ENCODE results near the gene CCDC150. TPM values are rescaled to one million over a fixed set of nuclear protein-coding genes. Genes with fewer than 3 reads are reported as not detected.
"Not testable (repeated sequence)": the region's sequence is repeated elsewhere in the genome, so short reads cannot be mapped to it uniquely, and the experiment has no call there.

CCDC150 gene
- total and polyA plus RNA-seq, 7 experiments from 2014 or later: 0.13 to 11.2 (median 1.1) TPM; not detected in 1

DNA sequence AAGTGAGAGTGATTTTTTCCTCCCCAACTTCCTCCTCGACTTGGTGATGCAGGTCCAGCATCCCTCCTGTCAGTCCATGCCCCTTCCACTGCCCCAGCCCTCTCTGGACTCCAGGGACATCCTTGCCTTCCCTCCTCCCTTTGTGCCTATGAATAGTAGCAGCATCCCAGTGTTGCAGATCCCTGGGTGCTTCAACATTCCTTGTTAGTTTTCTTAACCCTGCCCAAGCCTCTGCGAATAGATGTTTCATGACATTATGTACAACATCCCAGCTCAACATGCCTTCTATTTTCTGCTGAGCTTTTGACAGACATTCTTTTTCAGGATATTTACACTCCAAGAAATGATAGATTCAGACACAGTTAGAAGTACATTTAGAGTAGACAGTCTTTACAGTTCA is 35.3 kb upstream of the CCDC150 start:
- no peaks in the 10 kb centered on the region for H3K9me3 Mint-ChIP-seq
- peaks cover 0 to 3% (median 0%) of the 10 kb centered on the region in 7 donors for H3K4me1 Mint-ChIP-seq
- H3K36me3 Mint-ChIP-seq: no peaks in the 10 kb centered on the region
- ATAC-seq: no peak
- H3K36me3 ChIP-seq (ENCODE audit: control insufficient read depth in 2 of 3, insufficient read depth in 3 of 3, low read length in 3 of 3): no peaks in the 10 kb centered on the region
- H3K27ac Mint-ChIP-seq: no peak overlapping the region
- ChIA-PET POLR2A (no interaction called here), CTCF (no interaction called here)
- no peak overlapping the region for H3K27ac ChIP-seq (ENCODE audit: low read depth, low read length)
- peaks cover 11 to 31% (median 15%) of the 10 kb centered on the region in 5 donors for H3K27me3 Mint-ChIP-seq
- intact Hi-C loops (cut with micrococcal nuclease): no loop called here
- H3K4me3 Mint-ChIP-seq: no peak overlapping the region
- DNase-seq: no peak
- no peak overlapping the region for H3K4me3 ChIP-seq (ENCODE audit: low read length)
- no peaks in the 10 kb centered on the region for H3K9me3 ChIP-seq (ENCODE audit: control insufficient read depth in 2 of 3, low read length in 3 of 3)
- no peaks in the 10 kb centered on the region for H3K4me1 ChIP-seq (ENCODE audit: control insufficient read depth in 2 of 2, insufficient read depth in 2 of 2, low read length in 2 of 2)
- H3K27me3 ChIP-seq (ENCODE audit: control insufficient read depth in 2 of 2, insufficient read depth in 2 of 2, low read length in 2 of 2): no peaks in the 10 kb centered on the region

DNA sequence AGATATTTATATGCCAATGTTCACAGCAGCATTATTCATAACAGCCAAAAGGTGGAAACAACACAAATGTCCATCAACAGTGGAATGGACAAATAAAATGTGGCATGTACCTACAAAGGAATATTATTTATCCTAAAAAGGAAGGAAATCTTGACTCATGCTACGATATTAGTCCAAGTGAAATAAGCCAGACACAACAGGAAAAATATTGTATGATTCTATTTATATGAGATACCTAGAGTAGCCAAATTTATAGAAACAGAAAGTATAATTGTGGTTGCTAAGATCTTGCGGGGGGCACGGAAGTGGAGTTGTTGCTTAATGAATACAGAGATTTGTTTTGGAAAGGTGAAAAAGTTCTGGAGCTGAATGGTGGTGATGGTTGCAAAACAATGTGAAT is 33.0 kb upstream of the CCDC150 start:
- Mint-ChIP-seq H3K27me3 (peaks cover 0 to 20% (median 10%) of the 10 kb centered on the region in 5 donors), H3K4me1 (peaks cover 0 to 3% (median 0%) of the 10 kb centered on the region in 7 donors), H3K36me3 (no peaks in the 10 kb centered on the region), H3K9me3 (peaks cover 0 to 4% (median 0%) of the 10 kb centered on the region in 11 donors), H3K27ac (no peak overlapping the region), H3K4me3 (no peak overlapping the region)
- ATAC-seq (no peak), DNase-seq (no peak)
- Histone ChIP-seq H3K27ac (ENCODE audit: low read depth, low read length) (no peak overlapping the region), H3K9me3 (ENCODE audit: control insufficient read depth in 2 of 3, low read length in 3 of 3) (no peaks in the 10 kb centered on the region), H3K4me3 (ENCODE audit: low read length) (no peak overlapping the region), H3K27me3 (ENCODE audit: control insufficient read depth in 2 of 2, insufficient read depth in 2 of 2, low read length in 2 of 2) (no peaks in the 10 kb centered on the region), H3K36me3 (ENCODE audit: control insufficient read depth in 2 of 3, insufficient read depth in 3 of 3, low read length in 3 of 3) (no peaks in the 10 kb centered on the region), H3K4me1 (ENCODE audit: control insufficient read depth in 2 of 2, insufficient read depth in 2 of 2, low read length in 2 of 2) (no peaks in the 10 kb centered on the region)
- ChIA-PET POLR2A (no interaction called here), CTCF (no interaction called here)
- intact Hi-C loops (cut with micrococcal nuclease): no loop called here

GRCh38 chr2:196607073-196607472 is 32.4 kb upstream of the CCDC150 start:
- H3K9me3 Mint-ChIP-seq: peaks cover 0 to 4% (median 0%) of the 10 kb centered on the region in 11 donors
- no peak for DNase-seq
- no peaks in the 10 kb centered on the region for H3K36me3 ChIP-seq (ENCODE audit: control insufficient read depth in 2 of 3, insufficient read depth in 3 of 3, low read length in 3 of 3)

DNA sequence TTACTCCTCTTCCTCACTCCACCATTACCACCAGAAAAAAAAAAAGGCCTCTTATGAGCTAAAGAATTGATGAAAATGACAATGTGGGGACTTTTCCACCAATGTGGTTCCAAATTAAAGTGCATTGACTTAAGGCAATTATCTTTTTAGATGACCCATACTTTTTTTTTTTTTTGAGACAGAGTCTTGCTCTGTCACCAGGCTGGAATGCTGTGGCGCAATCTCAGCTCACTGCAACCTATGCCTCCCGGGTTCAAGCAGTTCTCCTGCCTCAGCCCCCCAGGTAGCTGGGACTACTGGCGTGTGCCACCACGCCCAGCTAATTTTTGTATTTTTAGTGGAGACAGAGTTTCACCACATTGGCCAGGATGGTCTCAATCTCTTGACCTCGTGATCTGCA is 31.6 kb upstream of the CCDC150 start:
- intact Hi-C loops (cut with micrococcal nuclease); H3K9me3 Mint-ChIP-seq; CTCF ChIA-PET; ATAC-seq; DNase-seq; H3K9me3 ChIP-seq (ENCODE audit: control insufficient read depth in 2 of 3, low read length in 3 of 3); H3K4me3 Mint-ChIP-seq; H3K4me1 ChIP-seq (ENCODE audit: control insufficient read depth in 2 of 2, insufficient read depth in 2 of 2, low read length in 2 of 2); H3K27ac Mint-ChIP-seq; H3K4me3 ChIP-seq (ENCODE audit: low read length); H3K27me3 ChIP-seq (ENCODE audit: control insufficient read depth in 2 of 2, insufficient read depth in 2 of 2, low read length in 2 of 2); H3K36me3 ChIP-seq (ENCODE audit: control insufficient read depth in 2 of 3, insufficient read depth in 3 of 3, low read length in 3 of 3); H3K36me3 Mint-ChIP-seq; H3K4me1 Mint-ChIP-seq; H3K27ac ChIP-seq (ENCODE audit: low read depth, low read length): not testable (repeated sequence)
- peaks cover 0 to 18% (median 4%) of the 10 kb centered on the region in 5 donors for H3K27me3 Mint-ChIP-seq
- POLR2A ChIA-PET: interaction anchor here (0.6 kb wide), 1 partner anchor 739 kb away, joined by 3 read pairs; no protein-coding TSS in a partner anchor

More at GRCh38 chr2:196607073-196607472, 32.4 kb upstream of the CCDC150 start:
- H3K27ac Mint-ChIP-seq: no peak overlapping the region
- Histone ChIP-seq H3K4me3 (ENCODE audit: low read length) (no peak overlapping the region), H3K27me3 (ENCODE audit: control insufficient read depth in 2 of 2, insufficient read depth in 2 of 2, low read length in 2 of 2) (no peaks in the 10 kb centered on the region), H3K9me3 (ENCODE audit: control insufficient read depth in 2 of 3, low read length in 3 of 3) (no peaks in the 10 kb centered on the region), H3K4me1 (ENCODE audit: control insufficient read depth in 2 of 2, insufficient read depth in 2 of 2, low read length in 2 of 2) (no peaks in the 10 kb centered on the region), H3K27ac (ENCODE audit: low read depth, low read length) (no peak overlapping the region)
- ChIA-PET CTCF (no interaction called here), POLR2A (no interaction called here)
- ATAC-seq: no peak
- H3K4me1 Mint-ChIP-seq: no peaks in the 10 kb centered on the region
- no peaks in the 10 kb centered on the region for H3K36me3 Mint-ChIP-seq
- no peak overlapping the region for H3K4me3 Mint-ChIP-seq
- H3K27me3 Mint-ChIP-seq: peaks cover 0 to 18% (median 10%) of the 10 kb centered on the region in 5 donors
- intact Hi-C loops (cut with micrococcal nuclease): no loop called here

GRCh38 chr2:196609806-196610205 is 29.7 kb upstream of the CCDC150 start:
- Histone ChIP-seq H3K4me3 (ENCODE audit: low read length) (no peak overlapping the region), H3K9me3 (ENCODE audit: control insufficient read depth in 2 of 3, low read length in 3 of 3) (no peaks in the 10 kb centered on the region), H3K27ac (ENCODE audit: low read depth, low read length) (no peak overlapping the region), H3K27me3 (ENCODE audit: control insufficient read depth in 2 of 2, insufficient read depth in 2 of 2, low read length in 2 of 2) (no peaks in the 10 kb centered on the region), H3K4me1 (ENCODE audit: control insufficient read depth in 2 of 2, insufficient read depth in 2 of 2, low read length in 2 of 2) (no peaks in the 10 kb centered on the region), H3K36me3 (ENCODE audit: control insufficient read depth in 2 of 3, insufficient read depth in 3 of 3, low read length in 3 of 3) (no peaks in the 10 kb centered on the region)
- Mint-ChIP-seq H3K9me3 (peaks cover 0 to 4% (median 0%) of the 10 kb centered on the region in 11 donors), H3K27ac (no peak overlapping the region), H3K4me3 (no peak overlapping the region), H3K27me3 (peaks cover 0 to 17% (median 0%) of the 10 kb centered on the region in 5 donors), H3K36me3 (no peaks in the 10 kb centered on the region), H3K4me1 (no peaks in the 10 kb centered on the region)
- POLR2A ChIA-PET: no interaction called here
- ATAC-seq (no peak), DNase-seq (no peak)
- CTCF ChIA-PET: no interaction called here
- intact Hi-C loops (cut with micrococcal nuclease): no loop called here

DNA sequence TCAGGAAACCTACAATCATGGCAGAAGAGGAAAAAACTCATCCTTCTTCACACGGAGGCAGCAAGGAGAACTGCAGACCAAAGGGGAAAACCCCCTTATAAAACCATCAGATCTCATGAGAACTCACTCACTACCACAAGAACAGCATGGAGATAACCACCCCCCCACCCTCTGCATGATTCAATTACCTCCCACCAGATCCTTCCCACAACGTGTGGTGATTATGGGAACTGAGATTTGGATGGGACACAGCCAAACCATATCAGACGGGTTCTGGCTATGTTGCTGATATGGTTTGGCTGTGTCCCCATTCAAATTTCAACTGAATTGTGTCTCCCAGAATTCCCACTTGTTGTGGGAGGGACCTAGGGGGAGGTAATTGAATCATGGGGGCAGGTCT is 28.7 kb upstream of the CCDC150 start:
- Mint-ChIP-seq H3K36me3 (no peaks in the 10 kb centered on the region), H3K9me3 (peaks cover 0 to 4% (median 0%) of the 10 kb centered on the region in 11 donors), H3K27me3 (peaks cover 0 to 17% (median 4%) of the 10 kb centered on the region in 5 donors), H3K27ac (no peak overlapping the region), H3K4me1 (no peaks in the 10 kb centered on the region), H3K4me3 (no peak overlapping the region)
- no peak for DNase-seq
- no peak overlapping the region for H3K4me3 ChIP-seq (ENCODE audit: low read length)
- H3K9me3 ChIP-seq (ENCODE audit: control insufficient read depth in 2 of 3, low read length in 3 of 3): no peaks in the 10 kb centered on the region
- H3K27ac ChIP-seq (ENCODE audit: low read depth, low read length): no peak overlapping the region
- intact Hi-C loops (cut with micrococcal nuclease): no loop called here
- no peaks in the 10 kb centered on the region for H3K4me1 ChIP-seq (ENCODE audit: control insufficient read depth in 2 of 2, insufficient read depth in 2 of 2, low read length in 2 of 2)
- ChIA-PET CTCF (no interaction called here), POLR2A (no interaction called here)
- no peaks in the 10 kb centered on the region for H3K27me3 ChIP-seq (ENCODE audit: control insufficient read depth in 2 of 2, insufficient read depth in 2 of 2, low read length in 2 of 2)
- ATAC-seq: no peak
- H3K36me3 ChIP-seq (ENCODE audit: control insufficient read depth in 2 of 3, insufficient read depth in 3 of 3, low read length in 3 of 3): no peaks in the 10 kb centered on the region

- no peaks in the 10 kb centered on the region for H3K4me1 Mint-ChIP-seq
- H3K27me3 Mint-ChIP-seq: peaks cover 0 to 12% (median 4%) of the 10 kb centered on the region in 5 donors
- Histone ChIP-seq H3K4me1 (ENCODE audit: control insufficient read depth in 2 of 2, insufficient read depth in 2 of 2, low read length in 2 of 2) (no peaks in the 10 kb centered on the region), H3K36me3 (ENCODE audit: control insufficient read depth in 2 of 3, insufficient read depth in 3 of 3, low read length in 3 of 3) (no peaks in the 10 kb centered on the region), H3K4me3 (ENCODE audit: low read length) (no peak overlapping the region), H3K27me3 (ENCODE audit: control insufficient read depth in 2 of 2, insufficient read depth in 2 of 2, low read length in 2 of 2) (no peaks in the 10 kb centered on the region), H3K27ac (ENCODE audit: low read depth, low read length) (no peak overlapping the region), H3K9me3 (ENCODE audit: control insufficient read depth in 2 of 3, low read length in 3 of 3) (no peaks in the 10 kb centered on the region)
- H3K9me3 Mint-ChIP-seq: peaks cover 0 to 4% (median 0%) of the 10 kb centered on the region in 11 donors
- ChIA-PET POLR2A (no interaction called here), CTCF (no interaction called here)
- intact Hi-C loops (cut with micrococcal nuclease): no loop called here
- H3K36me3 Mint-ChIP-seq: no peaks in the 10 kb centered on the region
- no peak overlapping the region for H3K27ac Mint-ChIP-seq
- no peak overlapping the region for H3K4me3 Mint-ChIP-seq
- no peak for DNase-seq
- no peak for ATAC-seq
These were observed 26.2 kb upstream of the CCDC150 start for GRCh38 chr2:196613302-196613701.

All from naive thymus-derived CD4-positive, alpha-beta T cell (primary cell).